Naive B cell (primary cell): ENCODE data around the gene KCNC2. TPM values are rescaled to one million over a fixed set of nuclear protein-coding genes. Genes with fewer than 3 reads are reported as not detected.
A peak's percentile ranks its signal among the peaks of the same experiment; 100 is the strongest.

Experiments used
- ATAC-seq, 2 donors: fragments of 150-1000 bp; cut with Tn5 transposase; 2 replicates each; pipeline ENCODE4 v1.10.0; 2021; ENCODE audit warnings: low read depth in 2 of 2, mild to moderate bottlenecking in 2 of 2, moderate library complexity in 2 of 2
- DNase-seq: peaks from one replicate; pipeline ENCODE4 v3.0.0; 2022
- H3K27ac Mint-ChIP-seq, 6 donors: one replicate each; pipeline ENCODE4 v1.8.0; 2020 to 2022; ENCODE audit warnings: mild to moderate bottlenecking in 6 of 6, mixed read lengths in 6 of 6, moderate library complexity in 5 of 6, inconsistent platforms in 2 of 6
- H3K27me3 Mint-ChIP-seq, 3 donors: one replicate each; pipeline ENCODE4 v1.8.0; 2021 to 2022; ENCODE audit warnings: mixed read lengths in 3 of 3, mild to moderate bottlenecking in 1 of 3
- H3K36me3 Mint-ChIP-seq, 2 donors: one replicate each; pipeline ENCODE4 v1.8.0; 2020 to 2022; ENCODE audit warnings: mixed read lengths in 2 of 2, inconsistent platforms in 1 of 2, mild to moderate bottlenecking in 1 of 2
- H3K4me1 Mint-ChIP-seq, 3 donors: one replicate each; pipeline ENCODE4 v1.8.0; 2020 to 2022; ENCODE audit warnings: mixed read lengths in 3 of 3, inconsistent platforms in 1 of 3, mild to moderate bottlenecking in 1 of 3, moderate library complexity in 1 of 3
- H3K4me3 Mint-ChIP-seq, 8 donors: one replicate each; pipeline ENCODE4 v1.8.0; 2020 to 2022; ENCODE audit warnings: mild to moderate bottlenecking in 8 of 8, mixed read lengths in 8 of 8, moderate library complexity in 8 of 8, inconsistent platforms in 2 of 8
- H3K9me3 Mint-ChIP-seq, 7 donors: one replicate each; pipeline ENCODE4 v1.8.0; 2020 to 2022; ENCODE audit warnings: mixed read lengths in 7 of 7, mild to moderate bottlenecking in 5 of 7, inconsistent platforms in 2 of 7, moderate library complexity in 1 of 7
- polyA plus RNA-seq, 6 donors: library from polyadenylated mRNA; unstranded; fragments of 300-500 nt; fragmentation: Illumina TruSeq; gene quantifications; one replicate each; pipeline ENCODE4 v1.2.3, GENCODE V29; 2021; ENCODE audit warnings: low read depth in 6 of 6

Gene KCNC2
- not detected for polyA plus RNA-seq

DNA sequence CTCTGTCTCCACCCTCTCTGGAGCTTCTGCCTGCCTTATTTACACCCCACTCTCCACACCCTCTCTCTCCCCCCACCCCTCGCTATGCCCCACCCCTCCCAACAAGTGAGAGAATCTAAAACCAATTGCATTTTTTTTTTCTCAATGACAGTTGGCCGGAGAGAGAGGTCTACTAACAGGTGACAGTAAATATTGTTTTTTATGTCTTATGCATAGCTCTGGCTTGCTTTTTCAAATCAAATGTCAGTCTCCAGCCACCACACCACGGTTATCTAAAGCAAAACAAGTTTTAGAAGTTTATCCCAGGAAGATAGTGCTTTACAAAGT is at the start of gene KCNC2:
KCNC2 (minus strand) TSS at position 28 of the 327 bp plus-strand sequence.
- Mint-ChIP-seq H3K9me3 (peaks cover 0 to 18% (median 8%) of the 10 kb centered on the region in 7 donors), H3K27me3 (peaks cover 52 to 58% (median 57%) of the 10 kb centered on the region in 3 donors)
- ATAC-seq: no peak

GRCh38 chr12:75259143-75259542 is 49.5 kb upstream of the KCNC2 start:
- Mint-ChIP-seq H3K27me3 (no peaks in the 10 kb centered on the region), H3K36me3 (no peaks in the 10 kb centered on the region), H3K27ac (no peak overlapping the region), H3K4me3 (no peak overlapping the region), H3K4me1 (no peaks in the 10 kb centered on the region), H3K9me3 (no peaks in the 10 kb centered on the region)
- no peak for DNase-seq
- no peak for ATAC-seq

More for the DNA sequence above, at the start of gene KCNC2:
- Mint-ChIP-seq H3K36me3 (peaks cover 3 to 17% of the 10 kb centered on the region in 2 donors), H3K27ac (no peak within 1 kb of the TSS), H3K4me1 (peaks cover 0 to 9% (median 6%) of the 10 kb centered on the region in 3 donors), H3K4me3 (no peak within 1 kb of the TSS)
- DNase-seq: no peak

- no peak overlapping the region for H3K4me3 Mint-ChIP-seq
- H3K27me3 Mint-ChIP-seq: no peaks in the 10 kb centered on the region
- no peaks in the 10 kb centered on the region for H3K36me3 Mint-ChIP-seq
- DNase-seq (no peak), ATAC-seq (no peak)
- H3K4me1 Mint-ChIP-seq: no peaks in the 10 kb centered on the region
- peaks cover 0 to 5% (median 0%) of the 10 kb centered on the region in 7 donors for H3K9me3 Mint-ChIP-seq
- H3K27ac Mint-ChIP-seq: no peak overlapping the region
Observed at GRCh38 chr12:75257510-75257909, 47.9 kb upstream of the KCNC2 start.

GRCh38 chr12:75245108-75245507 is 35.5 kb upstream of the KCNC2 start:
- Mint-ChIP-seq H3K36me3 (peaks cover 0 to 7% of the 10 kb centered on the region in 2 donors), H3K4me3 (no peak overlapping the region), H3K4me1 (no peaks in the 10 kb centered on the region), H3K27me3 (peaks cover 0 to 3% (median 0%) of the 10 kb centered on the region in 3 donors), H3K27ac (no peak overlapping the region), H3K9me3 (peaks cover 0 to 11% (median 5%) of the 10 kb centered on the region in 7 donors)
- DNase-seq (no peak), ATAC-seq (no peak)

- H3K4me1 Mint-ChIP-seq: no peaks in the 10 kb centered on the region
- peaks cover 3 to 11% (median 5%) of the 10 kb centered on the region in 7 donors for H3K9me3 Mint-ChIP-seq
- no peak for DNase-seq
- no peak overlapping the region for H3K27ac Mint-ChIP-seq
- H3K4me3 Mint-ChIP-seq: no peak overlapping the region
- peaks cover 0 to 6% (median 0%) of the 10 kb centered on the region in 3 donors for H3K27me3 Mint-ChIP-seq
- ATAC-seq: no peak
- peaks cover 0 to 7% of the 10 kb centered on the region in 2 donors for H3K36me3 Mint-ChIP-seq
Observed at GRCh38 chr12:75239987-75240386, 30.3 kb upstream of the KCNC2 start.

DNA sequence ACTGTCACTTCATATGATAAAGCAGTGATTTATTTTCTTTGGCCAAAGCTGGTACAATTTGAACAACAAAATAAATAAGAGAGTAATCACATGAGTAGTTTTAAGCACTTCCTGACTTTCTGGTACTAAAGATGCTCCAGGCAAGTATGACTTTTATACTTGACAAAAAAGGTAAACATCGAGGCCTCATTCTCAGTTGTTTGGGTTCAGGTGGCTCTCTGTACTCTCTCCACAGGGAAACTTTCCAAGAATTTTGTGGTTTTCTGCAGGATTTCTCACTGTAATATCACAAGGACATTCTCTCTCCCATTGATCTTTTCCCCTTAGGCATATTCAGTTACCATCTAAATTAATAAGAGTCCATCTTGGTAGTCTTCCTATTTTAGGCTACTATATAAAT is 26.6 kb upstream of the KCNC2 start:
- peaks cover 2 to 15% (median 6%) of the 10 kb centered on the region in 7 donors for H3K9me3 Mint-ChIP-seq
- H3K27ac Mint-ChIP-seq: no peak overlapping the region
- DNase-seq: no peak
- H3K4me1 Mint-ChIP-seq: no peaks in the 10 kb centered on the region
- no peak for ATAC-seq
- peaks cover 0 to 7% of the 10 kb centered on the region in 2 donors for H3K36me3 Mint-ChIP-seq
- H3K27me3 Mint-ChIP-seq: peaks cover 0 to 3% (median 0%) of the 10 kb centered on the region in 3 donors
- H3K4me3 Mint-ChIP-seq: no peak overlapping the region

DNA sequence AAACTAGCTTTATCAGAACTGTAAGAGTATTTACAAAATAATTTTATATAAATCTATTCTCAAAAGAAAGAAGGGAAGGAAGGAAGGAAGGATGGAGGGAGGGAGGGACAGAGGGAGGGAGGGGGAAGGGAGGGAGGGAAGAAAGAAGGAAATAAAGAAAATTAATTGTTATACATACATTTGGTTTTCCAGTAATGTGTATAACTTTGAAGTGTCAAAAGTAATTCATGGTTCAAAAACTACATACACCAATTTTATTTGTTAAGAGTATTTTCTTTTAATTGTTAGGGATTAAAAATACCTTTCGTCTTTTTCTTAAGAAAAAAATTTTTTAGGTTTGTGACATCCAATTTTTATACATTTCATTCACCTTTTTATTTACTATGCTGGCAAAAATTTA is 17.5 kb upstream of the KCNC2 start:
- no peak overlapping the region for H3K27ac Mint-ChIP-seq
- DNase-seq: no peak
- peaks cover 0 to 20% (median 7%) of the 10 kb centered on the region in 7 donors for H3K9me3 Mint-ChIP-seq
- H3K27me3 Mint-ChIP-seq: no peaks in the 10 kb centered on the region
- no peaks in the 10 kb centered on the region for H3K36me3 Mint-ChIP-seq
- no peaks in the 10 kb centered on the region for H3K4me1 Mint-ChIP-seq
- ATAC-seq: no peak
- no peak overlapping the region for H3K4me3 Mint-ChIP-seq

DNA sequence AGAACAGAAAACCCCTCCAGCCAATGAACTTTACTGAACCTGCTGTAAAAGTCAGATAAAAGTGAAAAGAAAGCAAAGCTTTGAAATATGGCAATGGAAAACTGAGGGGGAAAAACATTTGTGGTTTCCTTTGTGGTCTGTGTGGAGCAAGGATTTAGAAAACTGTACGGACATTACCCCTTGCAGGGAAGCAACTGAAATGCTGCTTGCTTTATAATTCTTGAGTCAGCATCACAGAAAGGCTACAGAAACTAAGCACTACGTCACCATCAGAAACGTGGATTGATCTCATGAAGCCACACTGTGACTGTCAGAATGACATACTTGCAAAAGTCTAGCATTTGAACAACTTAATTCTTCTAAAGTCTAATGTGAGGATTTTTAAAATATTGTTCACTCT is 2.4 kb upstream of the KCNC2 start:
- H3K36me3 Mint-ChIP-seq: peaks cover 0 to 9% of the 10 kb centered on the region in 2 donors

GRCh38 chr12:75208856-75209811 is 505 bp downstream of the KCNC2 start:
- DNase-seq (no peak), ATAC-seq (no peak)
- Mint-ChIP-seq H3K27ac (no peak overlapping the region), H3K27me3 (peaks cover 52 to 58% (median 57%) of the 10 kb centered on the region in 3 donors), H3K4me1 (peaks cover 0 to 9% (median 6%) of the 10 kb centered on the region in 3 donors), H3K9me3 (peaks cover 0 to 18% (median 8%) of the 10 kb centered on the region in 7 donors), H3K36me3 (peaks cover 3 to 17% of the 10 kb centered on the region in 2 donors), H3K4me3 (no peak overlapping the region)

More for the DNA sequence above, 2.4 kb upstream of the KCNC2 start:
- H3K27me3 Mint-ChIP-seq: peaks cover 36 to 43% (median 41%) of the 10 kb centered on the region in 3 donors
- DNase-seq: no peak
- H3K4me1 Mint-ChIP-seq: peaks cover 0 to 6% (median 5%) of the 10 kb centered on the region in 3 donors
- no peak overlapping the region for H3K4me3 Mint-ChIP-seq
- no peak for ATAC-seq
- H3K9me3 Mint-ChIP-seq: peaks cover 0 to 12% (median 3%) of the 10 kb centered on the region in 7 donors
- no peak overlapping the region for H3K27ac Mint-ChIP-seq

DNA sequence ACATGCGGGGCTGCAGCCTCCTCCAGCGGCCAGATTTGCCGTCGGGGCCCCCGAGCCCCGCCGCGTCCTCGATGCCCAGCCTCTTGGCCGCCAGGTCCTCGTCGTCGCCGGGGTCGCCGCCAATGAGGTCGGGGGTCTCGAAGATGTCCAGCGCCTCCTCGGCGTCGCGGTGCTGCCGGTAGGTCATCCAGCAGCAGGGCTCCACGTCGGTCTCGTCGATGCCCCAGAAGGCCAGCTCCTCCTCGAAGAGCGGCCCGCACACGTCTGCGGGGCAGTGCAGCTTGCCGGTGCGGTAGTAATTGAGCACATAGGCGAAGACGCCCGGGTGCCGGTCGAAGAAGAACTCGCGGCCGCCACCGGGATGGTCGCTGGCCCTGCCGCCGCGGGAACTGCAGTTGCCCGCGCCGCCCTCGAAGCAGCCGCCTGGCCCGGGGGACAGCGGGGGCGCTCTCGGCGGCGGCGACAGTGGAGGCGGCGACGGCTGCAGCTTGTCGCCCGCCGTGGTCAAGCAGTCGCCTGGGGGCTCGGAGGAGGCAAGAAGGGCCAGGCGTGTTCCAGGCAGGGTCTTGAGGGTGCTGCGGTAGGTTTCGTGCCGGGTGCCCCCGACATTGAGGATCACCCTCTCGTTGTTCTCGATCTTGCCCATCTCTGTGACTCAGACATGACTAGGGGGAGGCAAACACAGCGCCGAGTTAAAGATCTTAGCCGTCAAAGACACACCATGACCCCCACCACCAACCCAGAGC is 2.1 kb downstream of the KCNC2 start:
- no peak for DNase-seq
- H3K9me3 Mint-ChIP-seq: peaks cover 0 to 15% (median 8%) of the 10 kb centered on the region in 7 donors
- peaks cover 0 to 9% (median 6%) of the 10 kb centered on the region in 3 donors for H3K4me1 Mint-ChIP-seq
- peak overlapping the region in 1 of 8 donors; percentile 42 for H3K4me3 Mint-ChIP-seq
- H3K27me3 Mint-ChIP-seq: peaks cover 49 to 53% (median 50%) of the 10 kb centered on the region in 3 donors
- peaks cover 3 to 17% of the 10 kb centered on the region in 2 donors for H3K36me3 Mint-ChIP-seq
- no peak for ATAC-seq
- H3K27ac Mint-ChIP-seq: no peak overlapping the region

- Mint-ChIP-seq H3K9me3 (peaks cover 0 to 10% (median 8%) of the 10 kb centered on the region in 7 donors), H3K27ac (no peak overlapping the region), H3K4me1 (peaks cover 0 to 9% (median 6%) of the 10 kb centered on the region in 3 donors), H3K36me3 (peaks cover 3 to 17% of the 10 kb centered on the region in 2 donors), H3K4me3 (no peak overlapping the region), H3K27me3 (peaks cover 35 to 44% (median 38%) of the 10 kb centered on the region in 3 donors)
- no peak for ATAC-seq
- no peak for DNase-seq
Observed at GRCh38 chr12:75205558-75205957, 4.1 kb downstream of the KCNC2 start.

- H3K4me1 Mint-ChIP-seq: no peaks in the 10 kb centered on the region
- H3K27ac Mint-ChIP-seq: no peak overlapping the region
- ATAC-seq (no peak), DNase-seq (no peak)
- H3K4me3 Mint-ChIP-seq: no peak overlapping the region
- H3K9me3 Mint-ChIP-seq: peaks cover 0 to 3% (median 0%) of the 10 kb centered on the region in 7 donors
- peaks cover 0 to 18% (median 0%) of the 10 kb centered on the region in 3 donors for H3K27me3 Mint-ChIP-seq
- H3K36me3 Mint-ChIP-seq: no peaks in the 10 kb centered on the region
Observed at GRCh38 chr12:75196865-75197264, 12.8 kb downstream of the KCNC2 start.

GRCh38 chr12:75196408-75196807 is 13.2 kb downstream of the KCNC2 start:
- H3K27me3 Mint-ChIP-seq: peaks cover 0 to 18% (median 0%) of the 10 kb centered on the region in 3 donors
- no peak overlapping the region for H3K27ac Mint-ChIP-seq
- H3K4me1 Mint-ChIP-seq: no peaks in the 10 kb centered on the region
- H3K9me3 Mint-ChIP-seq: peaks cover 0 to 3% (median 0%) of the 10 kb centered on the region in 7 donors
- H3K4me3 Mint-ChIP-seq: no peak overlapping the region
- DNase-seq: no peak
- H3K36me3 Mint-ChIP-seq: no peaks in the 10 kb centered on the region
- ATAC-seq: no peak
